GM18870 (cell line): ENCODE measurements around the gene MEGF8.

Source experiments
- ATAC-seq: cut with Tn5 transposase; IDR thresholded peaks from one replicate; pipeline ENCODE4 v1.9.1; 2021; ENCODE audit warnings: moderate library complexity; ENCODE audit not compliant: unreplicated experiment

The MEGF8 gene

GRCh38 chr19:42303101-42303464, 22.4 kb upstream of the MEGF8 start:
- no peak for ATAC-seq

GRCh38 chr19:42303876-42304275, 21.6 kb upstream of the MEGF8 start:
- no peak for ATAC-seq

- ATAC-seq: no peak
Measured at GRCh38 chr19:42306646-42307045, 18.8 kb upstream of the MEGF8 start.

- ATAC-seq: no peak
Measured at GRCh38 chr19:42309686-42310085, 15.7 kb upstream of the MEGF8 start.

- no peak for ATAC-seq
Measured at GRCh38 chr19:42311657-42312056, 13.8 kb upstream of the MEGF8 start.

GRCh38 chr19:42312370-42312769, 13.1 kb upstream of the MEGF8 start:
- ATAC-seq: no peak

GRCh38 chr19:42313096-42313839, 12.2 kb upstream of the MEGF8 start, which contains the start of gene TMEM145:
Gene TMEM145 (plus strand): TSS chr19:42313309. CDS start chr19:42313377, 68 bp downstream.
- ATAC-seq: no peak

GRCh38 chr19:42313840-42314755, 11.3 kb upstream of the MEGF8 start:
- no peak for ATAC-seq

- ATAC-seq: no peak
Measured at GRCh38 chr19:42315024-42315423, 10.4 kb upstream of the MEGF8 start.

GRCh38 chr19:42316223-42317211, 8.9 kb upstream of the MEGF8 start:
- no peak for ATAC-seq

GRCh38 chr19:42317535-42317934, 7.9 kb upstream of the MEGF8 start:
- no peak for ATAC-seq

GRCh38 chr19:42322305-42322704, 3.1 kb upstream of the MEGF8 start:
- ATAC-seq: no peak

GRCh38 chr19:42323473-42323851, 2.0 kb upstream of the MEGF8 start:
- no peak for ATAC-seq

GRCh38 chr19:42323852-42324654, 1.4 kb upstream of the MEGF8 start:
- ATAC-seq: no peak

- ATAC-seq: no peak
Measured at GRCh38 chr19:42324655-42325307, 654 bp upstream of the MEGF8 start.

GRCh38 chr19:42325896-42326771, 699 bp downstream of the MEGF8 start:
- no peak for ATAC-seq

GRCh38 chr19:42326969-42327368, 1.5 kb downstream of the MEGF8 start:
- no peak for ATAC-seq

- ATAC-seq: no peak
Measured at GRCh38 chr19:42327381-42327780, 1.9 kb downstream of the MEGF8 start.

- no peak for ATAC-seq
Measured at GRCh38 chr19:42328106-42328505, 2.7 kb downstream of the MEGF8 start.
